ENCODE data around the gene TXN2.

The TXN2 gene

GRCh38 chr22:36467042-36467810 lies 14.2 kb downstream of the TXN2 start:
- POLR2A ChIA-PET, result no interaction called here
- CTCF ChIA-PET, result interaction anchor here (2.7 to 6.1 kb wide), 3 partner anchors 12 to 167 kb away, joined by 17 to 233 read pairs (median 18); no protein-coding TSS in a partner anchor
- DNase-seq (ENCODE audit: extremely low spot score), result no peak
- TF ChIP-seq, protein P1, sequence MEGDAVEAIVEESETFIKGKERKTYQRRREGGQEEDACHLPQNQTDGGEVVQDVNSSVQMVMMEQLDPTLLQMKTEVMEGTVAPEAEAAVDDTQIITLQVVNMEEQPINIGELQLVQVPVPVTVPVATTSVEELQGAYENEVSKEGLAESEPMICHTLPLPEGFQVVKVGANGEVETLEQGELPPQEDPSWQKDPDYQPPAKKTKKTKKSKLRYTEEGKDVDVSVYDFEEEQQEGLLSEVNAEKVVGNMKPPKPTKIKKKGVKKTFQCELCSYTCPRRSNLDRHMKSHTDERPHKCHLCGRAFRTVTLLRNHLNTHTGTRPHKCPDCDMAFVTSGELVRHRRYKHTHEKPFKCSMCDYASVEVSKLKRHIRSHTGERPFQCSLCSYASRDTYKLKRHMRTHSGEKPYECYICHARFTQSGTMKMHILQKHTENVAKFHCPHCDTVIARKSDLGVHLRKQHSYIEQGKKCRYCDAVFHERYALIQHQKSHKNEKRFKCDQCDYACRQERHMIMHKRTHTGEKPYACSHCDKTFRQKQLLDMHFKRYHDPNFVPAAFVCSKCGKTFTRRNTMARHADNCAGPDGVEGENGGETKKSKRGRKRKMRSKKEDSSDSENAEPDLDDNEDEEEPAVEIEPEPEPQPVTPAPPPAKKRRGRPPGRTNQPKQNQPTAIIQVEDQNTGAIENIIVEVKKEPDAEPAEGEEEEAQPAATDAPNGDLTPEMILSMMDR (IDR thresholded peaks at IDR 0.05; ENCODE audit: control extremely low read depth, extremely low read depth, low read depth, missing control alignments), result no peak

DNA sequence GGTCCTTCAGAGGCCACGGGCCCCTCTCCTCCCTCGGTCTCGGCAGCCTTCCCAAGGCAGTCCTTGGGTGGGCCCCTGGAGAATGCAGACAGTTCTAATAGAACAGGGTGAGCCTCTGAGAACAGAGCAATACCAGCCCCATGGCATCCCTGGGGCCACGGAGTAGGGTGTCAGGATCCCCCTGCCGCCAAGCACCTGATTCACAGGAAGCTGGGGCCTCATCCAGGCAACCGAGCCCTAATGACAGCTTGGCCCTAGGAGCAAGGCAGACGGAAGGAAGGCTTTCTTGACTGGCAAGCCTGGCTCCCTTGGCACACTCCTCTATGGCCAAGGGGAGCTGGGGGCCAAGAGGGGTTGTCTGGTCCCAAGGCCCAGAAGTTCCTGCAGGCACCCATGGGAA lies 15.2 kb downstream of the TXN2 start:
- TF ChIP-seq, protein P1 (IDR thresholded peaks at IDR 0.05; ENCODE audit: control extremely low read depth, extremely low read depth, low read depth, missing control alignments), result no peak
- DNase-seq (ENCODE audit: extremely low spot score), result no peak
- CTCF ChIA-PET, result interaction anchor here (2.7 to 4.0 kb wide), 2 partner anchors 11 to 166 kb away, joined by 17 to 18 read pairs; no protein-coding TSS in a partner anchor
- POLR2A ChIA-PET, result no interaction called here

DNA sequence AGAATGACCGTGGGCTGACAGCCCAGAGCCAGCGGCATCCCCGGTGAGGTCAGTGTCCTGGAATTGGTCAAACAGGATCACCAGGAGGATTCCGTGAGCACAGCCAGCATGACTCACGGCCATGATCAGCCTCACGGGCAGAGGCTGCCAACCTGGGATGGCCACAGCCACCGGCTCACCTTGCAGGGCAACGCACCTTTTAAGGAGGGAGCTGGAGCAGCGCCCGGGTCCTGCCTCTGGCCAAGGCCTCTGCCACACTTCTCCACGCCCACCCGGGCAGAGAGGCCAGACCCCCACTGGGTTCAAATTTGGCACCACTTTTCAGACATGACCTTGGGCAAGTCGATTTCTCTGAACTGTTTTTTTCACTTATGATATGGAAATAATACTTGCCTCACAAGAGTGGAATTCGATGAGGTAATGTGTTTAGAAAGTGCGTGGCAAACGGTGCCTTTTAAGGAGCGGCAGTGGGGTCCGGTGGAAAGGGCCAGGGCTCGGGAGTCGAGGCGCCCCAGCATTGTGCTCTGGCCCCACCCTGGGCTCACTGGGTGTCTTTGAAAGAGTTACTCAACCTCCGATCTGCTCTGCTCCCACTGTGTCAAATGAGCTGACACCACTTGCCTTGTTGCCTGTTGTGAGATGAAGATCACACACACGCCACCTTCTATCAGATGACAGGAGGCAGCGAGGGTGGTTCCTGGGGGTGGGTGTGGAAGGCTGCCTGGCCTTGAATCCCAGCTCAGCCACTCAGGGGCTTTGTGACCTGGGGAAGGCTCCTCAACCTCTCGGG lies 16.0 kb downstream of the TXN2 start:
- no peak for DNase-seq (ENCODE audit: extremely low spot score)
- ChIA-PET CTCF (interaction anchor here (2.7 to 4.0 kb wide), 2 partner anchors 10 to 165 kb away, joined by 17 to 18 read pairs; no protein-coding TSS in a partner anchor), POLR2A (no interaction called here)
- TF ChIP-seq, protein P1 (IDR thresholded peaks at IDR 0.05; ENCODE audit: control extremely low read depth, extremely low read depth, low read depth, missing control alignments), result no peak

GRCh38 chr22:36464715-36465231 lies 16.7 kb downstream of the TXN2 start:
- ChIA-PET POLR2A (interaction anchor here (0.5 kb wide), 1 partner anchor 198 kb away, joined by 7 read pairs; no protein-coding TSS in a partner anchor), CTCF (interaction anchor here (1.5 to 2.7 kb wide), 4 partner anchors 87 to 164 kb away, joined by 3 to 18 read pairs (median 7); no protein-coding TSS in a partner anchor)
- DNase-seq (ENCODE audit: extremely low spot score), result no peak
- TF ChIP-seq, protein P1 (IDR thresholded peaks at IDR 0.05; ENCODE audit: control extremely low read depth, extremely low read depth, low read depth, missing control alignments), result no peak

DNA sequence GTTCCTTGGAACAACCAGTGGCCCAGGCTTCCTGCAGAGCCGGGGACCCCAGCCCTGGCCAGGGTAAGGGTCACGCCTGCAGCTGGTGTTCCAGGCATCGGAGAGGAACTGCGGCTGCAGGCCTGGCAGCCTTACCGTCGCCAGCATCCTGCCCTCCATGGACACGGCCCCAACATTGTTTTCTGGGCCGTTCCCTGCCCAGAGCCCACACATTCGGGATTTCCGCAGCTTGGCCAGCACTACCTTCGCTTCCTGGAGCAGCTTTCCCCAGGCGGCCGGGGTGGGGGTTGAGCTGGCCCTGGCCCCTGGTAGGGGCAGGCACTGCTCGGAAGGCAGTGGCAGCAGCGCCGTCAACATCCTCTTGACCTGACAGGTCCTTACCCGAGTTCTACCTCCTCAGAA lies 17.7 kb downstream of the TXN2 start:
- TF ChIP-seq, protein P1 (IDR thresholded peaks at IDR 0.05; ENCODE audit: control extremely low read depth, extremely low read depth, low read depth, missing control alignments), result no peak
- DNase-seq (ENCODE audit: extremely low spot score), result no peak
- CTCF ChIA-PET, result interaction anchor here (0.7 to 2.1 kb wide), 6 partner anchors 9 to 178 kb away, joined by 3 to 7 read pairs (median 4); no protein-coding TSS in a partner anchor
- POLR2A ChIA-PET, result interaction anchor here (0.6 kb wide), 1 partner anchor 27 kb away, joined by 5 read pairs; no protein-coding TSS in a partner anchor
